Measurements from ENCODE around the gene LILRB2. TPM values are rescaled to one million over a fixed set of nuclear protein-coding genes. Genes with fewer than 3 reads are reported as not detected.

Gene LILRB2
- total and polyA plus RNA-seq, 9 of the 15 experiments (the other 6 are each of a cell fraction or from before 2014, with no cell fraction given) = not detected

GRCh38 chr19:54253331-54254194 is 27.3 kb downstream of the LILRB2 start:
- FAIRE-seq = no peak
- no peak for ATAC-seq
- POLR2A ChIA-PET = interaction anchor here (0.6 kb wide), 1 partner anchor 100 kb away, joined by 3 read pairs; no protein-coding TSS in a partner anchor

GRCh38 chr19:54252845-54253244 is 28.1 kb downstream of the LILRB2 start:
- intact Hi-C loops (cut with micrococcal nuclease) = no loop called here
- Histone ChIP-seq H3K9ac (ENCODE audit: insufficient read depth in 1 of 2, low read depth in 2 of 2, low read length in 2 of 2) (no peak overlapping the region), H3K79me2 (ENCODE audit: control insufficient read depth, insufficient read depth, low read length) (no peaks in the 10 kb centered on the region), H3K27ac (ENCODE audit: extremely low read depth, low read depth, low read length) (no peak overlapping the region), H3K36me3 (ENCODE audit: control insufficient read depth, insufficient read depth, low read length) (no peaks in the 10 kb centered on the region), H4K20me1 (replicated peaks; ENCODE audit: control insufficient read depth, insufficient read depth, low read length) (peaks cover 11% of the 10 kb centered on the region), H3K27me3 (ENCODE audit: control insufficient read depth in 2 of 2, insufficient read depth in 2 of 2, low read length in 2 of 2) (peaks cover 47 to 66% of the 10 kb centered on the region in 2 experiments), H3K9me3 (replicated peaks; ENCODE audit: control insufficient read depth, insufficient read depth, low read depth, low read length) (no peaks in the 10 kb centered on the region), H3K4me2 (ENCODE audit: insufficient read depth, low read length) (no peak overlapping the region), H3K4me1 (replicated peaks in 1 of 2; ENCODE audit: control insufficient read depth in 2 of 2, insufficient read depth in 2 of 2, low read length in 2 of 2) (no peaks in the 10 kb centered on the region; a peak in 2 of 5 replicates), H3K4me3 (no peak overlapping the region), H2AFZ (ENCODE audit: low read depth, low read length) (no peak overlapping the region), H3K9me1 (ENCODE audit: control insufficient read depth, insufficient read depth, low read length) (no peaks in the 10 kb centered on the region)
- no TSS peak for BruUV-seq (replicated peaks)
- FAIRE-seq (peak; percentile 23), ATAC-seq (no peak), DNase-seq (ENCODE audit: extremely low read depth in 1 of 4, low spot score in 3 of 4) (no peak)
- in situ Hi-C loops (cut with MboI) = no loop called here
- ChIA-PET CTCF (ENCODE audit: low intra/inter-chr PET ratio) (no interaction called here), POLR2A (interaction anchor here (0.7 kb wide), 1 partner anchor 427 kb away, joined by 3 read pairs; no protein-coding TSS in a partner anchor)
- 3% methylated on average over 10 of the region's 11 CpGs for WGBS (ENCODE audit: insufficient coverage, low coverage, missing lambda C conversion rate)
- no peak for TF ChIP-seq ARID2 (IDR thresholded peaks at IDR 0.05)
- peak; percentile 95 for TF ChIP-seq ATF3 (IDR thresholded peaks at IDR 0.05)
- no peak for TF ChIP-seq ATF3 (CRISPR knock-in tag; conservative IDR thresholded peaks at IDR 0.05)
- TF ChIP-seq POLR2H (tag; IDR thresholded peaks at IDR 0.05; ENCODE audit: low read depth) = no peak
- peak; percentile 59 for TF ChIP-seq CEBPG (CRISPR knock-in tag; IDR thresholded peaks at IDR 0.05)
- no peak for TF ChIP-seq CEBPG (tag; conservative IDR thresholded peaks at IDR 0.05 in 1 of 2, IDR thresholded peaks at IDR 0.05 in 1 of 2)
- TF ChIP-seq JUN (IDR thresholded peaks at IDR 0.05; ENCODE audit: borderline replicate concordance, low read depth, low read length) = 0 out of 2 replicates have a peak, but pooled peaks have one; percentile 26
- no peak for TF ChIP-seq JUN (CRISPR knock-in tag; IDR thresholded peaks at IDR 0.05; ENCODE audit: borderline replicate concordance)
- peak; percentile 81 for TF ChIP-seq CREM (IDR thresholded peaks at IDR 0.05; ENCODE audit: low read depth)
- peak; percentile 49 for TF ChIP-seq CEBPB (tag; IDR thresholded peaks at IDR 0.05)
- peak; percentile 24; the same call in 1 of the 2 replicates for TF ChIP-seq CREB1 (IDR thresholded peaks at IDR 0.05)
- TF ChIP-seq CREB1 (CRISPR knock-in tag; IDR thresholded peaks at IDR 0.05) = peak; percentile 69
- peak; percentile 94 for TF ChIP-seq ATF7 (IDR thresholded peaks at IDR 0.05)
- TF ChIP-seq SAP30 (IDR thresholded peaks at IDR 0.05; ENCODE audit: borderline replicate concordance, insufficient read depth, low read depth, low read length, poor library complexity, severe bottlenecking) = no peak

More at GRCh38 chr19:54253331-54254194, 27.3 kb downstream of the LILRB2 start:
- no TSS peak for BruUV-seq (replicated peaks)
- no peak overlapping the region for H3K9ac ChIP-seq (ENCODE audit: insufficient read depth in 1 of 2, low read depth in 2 of 2, low read length in 2 of 2)
- WGBS (ENCODE audit: insufficient coverage, low coverage, missing lambda C conversion rate) = 1% methylated on average over 18 of the region's 23 CpGs
- no peaks in the 10 kb centered on the region for H3K9me1 ChIP-seq (ENCODE audit: control insufficient read depth, insufficient read depth, low read length)
- no peak overlapping the region for H2AFZ ChIP-seq (ENCODE audit: low read depth, low read length)
- intact Hi-C loops (cut with micrococcal nuclease) = no loop called here
- no peaks in the 10 kb centered on the region; a peak in 2 of 5 replicates for H3K4me1 ChIP-seq (replicated peaks in 1 of 2; ENCODE audit: control insufficient read depth in 2 of 2, insufficient read depth in 2 of 2, low read length in 2 of 2)
- in situ Hi-C loops (cut with MboI) = no loop called here
- H3K79me2 ChIP-seq (ENCODE audit: control insufficient read depth, insufficient read depth, low read length) = no peaks in the 10 kb centered on the region
- no peak overlapping the region for H3K27ac ChIP-seq (ENCODE audit: extremely low read depth, low read depth, low read length)
- peaks cover 11% of the 10 kb centered on the region for H4K20me1 ChIP-seq (replicated peaks; ENCODE audit: control insufficient read depth, insufficient read depth, low read length)
- CTCF ChIA-PET (ENCODE audit: low intra/inter-chr PET ratio) = no interaction called here
- no peak overlapping the region for H3K4me2 ChIP-seq (ENCODE audit: insufficient read depth, low read length)
- no peak for DNase-seq (ENCODE audit: extremely low read depth in 1 of 4, low spot score in 3 of 4)
- H3K27me3 ChIP-seq (ENCODE audit: control insufficient read depth in 2 of 2, insufficient read depth in 2 of 2, low read length in 2 of 2) = peaks cover 50 to 65% of the 10 kb centered on the region in 2 experiments
- no peak overlapping the region for H3K4me3 ChIP-seq
- no peak for TF ChIP-seq ZNF121 (CRISPR knock-in tag; conservative IDR thresholded peaks at IDR 0.05)
- no peak for TF ChIP-seq RBM39 (optimal IDR thresholded peaks at IDR 0.05; ENCODE audit: low read depth, low read length)
- no peak for TF ChIP-seq NEUROD1 (IDR thresholded peaks at IDR 0.05; ENCODE audit: borderline replicate concordance, low read depth, low read length, partially characterized antibody)
- H3K9me3 ChIP-seq (replicated peaks; ENCODE audit: control insufficient read depth, insufficient read depth, low read depth, low read length) = no peaks in the 10 kb centered on the region
- no peaks in the 10 kb centered on the region for H3K36me3 ChIP-seq (ENCODE audit: control insufficient read depth, insufficient read depth, low read length)
